HG02870 (cell line): ENCODE measurements around the gene GBP7.
A peak's percentile ranks its signal among the peaks of the same experiment; 100 is the strongest.
"Not testable (repeated sequence)": the region's sequence is repeated elsewhere in the genome, so short reads cannot be mapped to it uniquely, and the experiment has no call there.

Source experiments
- ATAC-seq: cut with Tn5 transposase; IDR thresholded peaks from one replicate; pipeline ENCODE4 v1.9.1; 2021; ENCODE audit warnings: mild to moderate bottlenecking, moderate library complexity; ENCODE audit not compliant: unreplicated experiment

The GBP7 gene

DNA sequence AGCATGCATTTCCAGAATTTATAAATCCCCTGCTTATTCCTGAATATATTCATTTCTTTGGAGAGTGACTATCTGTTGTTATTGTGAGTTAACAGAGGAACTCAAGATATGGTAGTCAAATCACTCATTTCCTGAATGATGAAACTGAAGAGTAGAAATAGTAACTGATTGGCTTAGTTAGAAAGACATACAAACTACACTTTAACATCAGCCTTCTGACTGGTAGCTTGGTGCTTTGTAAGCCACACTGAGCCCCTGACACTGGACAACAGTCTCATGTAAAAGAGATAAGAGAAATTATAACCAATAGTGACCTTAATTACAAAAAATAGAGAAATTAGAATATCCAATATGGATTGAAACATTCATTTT, 4.8 kb downstream of the GBP7 start:
- ATAC-seq = peak; percentile 62

DNA sequence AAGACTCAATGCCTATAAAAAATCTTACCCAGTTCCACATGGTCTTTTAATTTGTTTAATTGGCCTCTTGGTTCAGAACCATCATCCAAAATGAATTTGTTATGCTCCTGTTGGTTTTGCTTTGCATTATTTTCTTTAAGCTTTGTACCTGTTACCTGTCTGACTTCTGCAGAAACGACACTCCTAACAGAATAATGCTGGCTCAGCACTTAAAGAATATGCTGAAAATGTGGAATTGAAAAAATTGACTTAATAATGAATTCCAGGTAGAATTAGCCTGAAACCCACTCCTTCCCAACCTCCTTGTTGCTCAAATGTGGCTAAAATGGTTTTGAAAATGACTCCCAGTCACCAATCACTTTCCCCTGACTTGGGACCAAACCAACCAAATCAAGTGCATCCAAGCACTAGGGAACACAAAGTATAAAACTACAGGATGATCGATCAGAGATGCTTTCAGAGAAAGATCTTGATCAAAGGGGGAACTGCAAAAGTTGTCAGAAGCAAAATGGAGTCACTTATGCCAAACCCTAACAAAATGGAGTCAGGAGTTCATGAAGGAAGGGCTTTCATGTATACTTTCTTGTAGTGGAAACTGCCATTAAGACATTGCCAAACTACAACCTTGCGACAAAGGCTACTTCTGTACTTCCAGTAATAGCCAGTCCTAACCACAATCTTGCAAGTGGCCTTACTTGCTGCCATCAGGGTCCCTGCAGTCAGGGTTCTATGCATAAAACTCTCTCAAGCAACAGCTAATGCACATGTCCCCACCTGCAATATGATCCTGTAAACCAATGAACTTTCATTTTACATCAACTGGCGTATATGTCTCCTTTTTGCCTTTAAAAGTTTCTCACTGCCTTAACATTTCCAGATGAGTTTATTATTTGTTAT, 5.4 kb downstream of the GBP7 start:
- peak; percentile 28 for ATAC-seq

- no peak for ATAC-seq
These were observed 6.6 kb downstream of the GBP7 start for GRCh38 chr1:89169166-89169565.

DNA sequence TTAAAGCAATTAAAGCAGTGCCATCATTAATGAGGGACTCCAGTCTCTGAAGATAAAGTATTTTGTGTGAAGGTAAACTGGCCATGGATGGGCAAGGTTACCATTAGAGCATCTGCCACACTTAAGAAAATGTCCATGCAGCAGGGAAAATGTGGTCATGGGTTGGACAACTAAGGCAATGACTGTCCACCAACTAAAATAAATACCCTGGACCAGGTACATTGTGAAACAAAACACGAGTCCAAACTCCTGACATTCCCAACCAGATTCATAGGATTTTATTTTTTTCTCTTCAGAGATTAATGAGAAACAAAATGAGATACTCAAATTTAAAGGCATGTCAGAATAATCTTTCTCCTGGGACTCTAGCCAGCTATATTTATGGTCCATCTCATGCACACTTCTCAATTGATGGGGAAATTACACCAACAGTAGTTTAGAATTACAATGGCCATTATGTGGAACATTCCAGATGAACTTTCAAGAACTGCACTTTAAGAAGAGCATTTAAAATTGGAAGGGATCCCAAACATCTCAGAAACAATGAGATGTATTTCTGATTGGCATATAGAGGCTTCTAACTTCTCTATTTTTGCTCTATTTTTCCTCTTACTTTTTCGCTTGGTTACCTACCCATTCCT, 8.1 kb downstream of the GBP7 start:
- no peak for ATAC-seq

DNA sequence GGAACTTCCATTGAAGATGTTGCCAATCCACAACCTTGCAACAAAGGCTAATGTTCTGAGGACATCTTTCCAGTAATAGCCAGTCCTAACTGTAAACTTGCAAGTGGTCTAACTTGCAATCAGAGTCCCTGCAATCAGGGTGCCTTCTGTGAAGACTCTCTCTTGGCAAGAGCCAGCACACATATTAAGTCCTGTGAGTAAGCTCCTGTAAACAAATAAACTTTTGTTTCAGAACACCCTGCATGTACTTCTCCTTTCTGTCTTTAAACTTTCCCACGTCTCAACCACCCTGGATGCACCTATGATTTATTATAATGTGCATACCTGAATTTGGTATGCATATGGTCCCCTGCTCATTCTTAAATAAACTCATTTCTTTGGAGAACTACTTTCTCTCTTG, 9.1 kb downstream of the GBP7 start:
- no peak for ATAC-seq

- no peak for ATAC-seq
These were observed 10.0 kb downstream of the GBP7 start for GRCh38 chr1:89165811-89166210.

DNA sequence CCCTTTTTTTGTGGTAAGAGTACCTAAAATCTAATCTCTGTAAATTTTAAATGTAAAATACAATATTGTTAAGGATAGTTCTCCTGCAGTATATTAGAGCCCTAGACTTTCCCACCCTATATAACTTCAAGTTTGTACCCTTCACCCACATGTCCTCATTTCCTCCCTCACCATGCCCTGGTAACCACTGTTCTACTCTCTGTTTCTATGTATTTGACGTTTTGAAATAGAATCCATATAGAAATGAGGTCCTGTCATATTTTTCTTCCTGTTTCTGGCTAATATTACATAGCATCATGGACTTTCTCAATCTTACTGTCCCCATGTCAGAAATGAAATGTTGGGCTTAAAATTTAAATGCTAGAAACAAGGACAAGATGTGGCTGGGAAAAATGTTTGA, 24.8 kb downstream of the GBP7 start:
- ATAC-seq = no peak

GRCh38 chr1:89149976-89150375, 25.8 kb downstream of the GBP7 start:
- no peak for ATAC-seq

GRCh38 chr1:89149229-89149628, 26.6 kb downstream of the GBP7 start:
- ATAC-seq = no peak

DNA sequence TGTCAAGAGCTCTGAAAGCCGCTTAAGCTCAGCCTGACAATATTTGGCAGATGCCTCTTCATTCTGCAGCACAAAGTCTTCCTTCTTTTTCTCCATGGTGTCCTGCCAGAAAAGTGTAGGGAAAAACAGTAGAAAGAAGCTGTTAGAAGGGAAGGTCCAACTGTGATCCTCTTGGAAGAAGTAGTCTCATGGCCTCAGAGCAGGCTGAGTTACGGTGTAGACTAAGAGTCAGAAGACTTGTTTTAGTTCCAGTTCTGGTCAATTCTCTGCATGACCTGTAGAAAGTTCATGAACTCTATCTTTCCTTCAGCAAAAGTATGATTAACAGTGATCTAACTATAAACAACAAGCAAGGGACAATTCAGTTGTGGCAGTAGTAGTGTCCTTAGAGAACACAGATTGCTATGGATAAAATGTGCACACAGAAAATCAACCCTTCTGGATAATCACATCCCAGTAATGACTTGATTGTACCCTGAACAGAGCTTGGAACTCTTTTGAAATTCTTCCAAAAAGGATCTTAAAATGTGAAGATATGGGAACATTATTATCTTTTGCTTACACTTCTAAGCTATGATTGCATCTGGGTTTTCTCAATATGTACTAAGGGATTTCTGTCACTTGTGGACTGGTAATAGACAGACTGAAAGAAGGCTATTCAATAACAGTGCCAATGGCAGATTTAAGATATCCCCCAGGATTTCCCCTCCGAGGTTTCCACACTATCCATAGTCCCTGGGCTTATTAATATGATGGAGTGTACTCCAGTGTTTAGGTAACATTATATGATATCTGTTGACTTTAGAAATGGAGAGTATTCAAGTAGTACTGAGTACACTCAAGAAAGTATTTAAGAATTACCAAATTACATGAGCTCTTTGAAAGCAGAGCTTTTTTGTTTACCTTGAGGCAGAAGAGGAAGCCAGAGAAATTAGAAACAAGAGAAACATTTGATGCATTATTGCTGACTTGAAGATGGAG, 27.8 kb downstream of the GBP7 start:
- ATAC-seq = no peak

DNA sequence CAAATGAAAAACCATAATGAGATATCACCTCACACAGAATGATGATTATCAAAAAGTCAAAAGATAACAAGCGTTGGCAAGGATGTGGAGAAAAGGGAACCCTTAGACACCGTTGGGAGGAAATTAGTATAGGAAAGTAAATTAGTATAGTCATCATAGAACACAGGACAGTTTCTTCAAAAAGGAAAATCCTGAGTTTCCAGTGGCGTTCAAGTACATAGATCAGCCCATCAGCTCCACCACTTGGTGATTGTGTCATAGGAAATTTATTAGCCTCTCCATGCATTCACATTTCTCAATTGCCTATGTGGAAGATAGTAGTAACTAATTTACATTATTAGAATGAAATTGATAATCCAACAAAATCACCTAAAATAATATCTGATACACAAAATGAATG, 29.1 kb downstream of the GBP7 start:
- ATAC-seq = no peak

- ATAC-seq = no peak
These were observed 32.3 kb downstream of the GBP7 start for GRCh38 chr1:89143484-89143883.

DNA sequence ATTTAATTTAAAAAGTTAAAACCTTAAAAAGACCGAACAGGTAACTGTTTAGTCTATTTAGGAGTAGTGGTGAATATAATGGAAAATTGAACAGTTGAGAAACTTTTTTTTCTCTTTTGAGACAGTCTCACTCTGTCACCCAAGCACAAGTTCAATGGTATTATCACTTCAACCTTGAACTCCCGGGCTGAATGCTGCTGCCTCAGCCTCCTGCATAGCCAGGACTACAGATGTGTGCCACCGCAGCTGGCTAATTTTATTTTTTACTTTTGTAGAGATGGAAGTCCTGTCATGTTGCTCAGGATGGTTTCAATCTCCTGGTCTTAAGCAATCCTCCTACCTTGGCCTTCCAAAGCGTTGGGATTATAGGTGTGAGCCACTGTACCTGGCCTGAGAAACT, 33.6 kb downstream of the GBP7 start:
- no peak for ATAC-seq

GRCh38 chr1:89133747-89134146, 42.1 kb downstream of the GBP7 start:
- ATAC-seq = no peak

- no peak for ATAC-seq
These were observed 45.1 kb downstream of the GBP7 start for GRCh38 chr1:89130716-89131115.

- no peak for ATAC-seq
These were observed 45.9 kb downstream of the GBP7 start for GRCh38 chr1:89129911-89130310.

- ATAC-seq = not testable (repeated sequence)
These were observed 47.8 kb downstream of the GBP7 start for GRCh38 chr1:89128003-89128458.

GRCh38 chr1:89126602-89127565, 48.9 kb downstream of the GBP7 start:
- not testable (repeated sequence) for ATAC-seq

- peak; percentile 81 for ATAC-seq
These were observed 49.8 kb downstream of the GBP7 start, which contains the start of gene GBP2 for GRCh38 chr1:89125913-89126580. Gene GBP2 (minus strand): TSS chr1:89126114. CDS start chr1:89121966, 4,148 bp downstream.
